A673 (cell line): ENCODE results near the gene HEXIM2. TPM values are rescaled to one million over a fixed set of nuclear protein-coding genes. Genes with fewer than 3 reads are reported as not detected.
"Not testable (repeated sequence)": the region's sequence is repeated elsewhere in the genome, so short reads cannot be mapped to it uniquely, and the experiment has no call there.

Experiments
- BruUV-seq: library from RNA; stranded (reverse); fragments of 400-500 nt; replicated peaks from 2 replicates; lab custom pipeline; 2021; lab: Mats Ljungman, UMichigan
- CTCF ChIA-PET: fragments of 300-600 bp; sonication (Branson Sonifier 250); formaldehyde crosslinking; loops from one replicate; lab custom pipeline; 2022; ENCODE audit warnings: antibody characterized with exemption; lab: Charles Lee
- POLR2A ChIA-PET: fragments of 300-600 bp; sonication (Branson Sonifier 250); formaldehyde crosslinking; loops from one replicate; lab custom pipeline; 2022; ENCODE audit warnings: antibody characterized with exemption; ENCODE audit not compliant: low non-redundant PET; lab: Charles Lee
- DNase-seq: peaks from one replicate; pipeline ENCODE4 v3.0.0-alpha.2; 2015; ENCODE audit warnings: low spot score
- H3K27ac ChIP-seq: fragments of 200-600 bp; sonication (generic); 2 replicates; pipeline ENCODE4 v1.5.1; 2016; ENCODE audit warnings: mixed run types, low read depth, mild to moderate bottlenecking, mixed read lengths, antibody characterized with exemption, low read length; ENCODE audit not compliant: poor library complexity, severe bottlenecking
- H3K27me3 ChIP-seq: fragments of 200-600 bp; sonication (generic); replicated peaks from 2 replicates; pipeline ENCODE4 v1.6.1; 2017; ENCODE audit warnings: mixed run types, low read depth, mild to moderate bottlenecking, mixed read lengths, antibody characterized with exemption, low read length; ENCODE audit not compliant: insufficient read depth, poor library complexity
- H3K36me3 ChIP-seq: fragments of 200-600 bp; sonication (generic); 2 replicates; pipeline ENCODE4 v1.6.1; 2016; ENCODE audit warnings: mixed run types, mild to moderate bottlenecking, mixed read lengths, antibody characterized with exemption, low read length; ENCODE audit not compliant: insufficient read depth, poor library complexity, severe bottlenecking
- H3K4me1 ChIP-seq: fragments of 200-600 bp; sonication (generic); 2 replicates; pipeline ENCODE4 v1.6.1; 2017; ENCODE audit warnings: mixed run types, mild to moderate bottlenecking, mixed read lengths, antibody characterized with exemption, low read length; ENCODE audit not compliant: insufficient read depth, poor library complexity, severe bottlenecking
- H3K4me3 ChIP-seq: fragments of 200-600 bp; sonication (generic); 2 replicates; pipeline ENCODE4 v1.5.1; 2016; ENCODE audit warnings: low read depth, mixed run types, mild to moderate bottlenecking, mixed read lengths, low read length; ENCODE audit not compliant: poor library complexity, severe bottlenecking
- H3K9me3 ChIP-seq: fragments of 200-600 bp; sonication (generic); 2 replicates; pipeline ENCODE4 v1.6.1; 2016; ENCODE audit warnings: mixed run types, low read depth, mild to moderate bottlenecking, mixed read lengths, antibody characterized with exemption, low read length; ENCODE audit not compliant: poor library complexity, severe bottlenecking
- CTCF ChIP-seq: fragments of 300-800, 200-600 bp; sonication (generic); conservative IDR thresholded peaks from 2 replicates; pipeline ENCODE4 v1.5.1; 2017; ENCODE audit warnings: low read depth, mild to moderate bottlenecking, antibody characterized with exemption, low read length, moderate library complexity, mixed read lengths
- EZH2 ChIP-seq: fragments of 200-600 bp; sonication (generic); IDR thresholded peaks from 2 replicates; pipeline ENCODE4 v1.6.1; 2017; ENCODE audit warnings: borderline replicate concordance, low read depth, mild to moderate bottlenecking, mixed read lengths, antibody characterized with exemption, low read length; ENCODE audit not compliant: poor library complexity, severe bottlenecking
- intact Hi-C: fragments of 100-400 bp; cut with micrococcal nuclease; formaldehyde crosslinking; loops from one replicate; pipeline ENCODE4 v1.10.0; 2022; ENCODE audit not compliant: unreplicated experiment
- total RNA-seq: library from RNA; stranded (reverse); gene quantifications from 2 replicates; pipeline ENCODE4 v1.2.3, GENCODE V29; 2021

HEXIM2 gene
- total RNA-seq, 1 experiment from 2014 or later = 4.8 TPM

- POLR2A ChIA-PET = no interaction called here
- Histone ChIP-seq H3K9me3 (no peaks in the 10 kb centered on the region), H3K27ac (no peak overlapping the region), H3K27me3 (no peaks in the 10 kb centered on the region), H3K36me3 (no peaks in the 10 kb centered on the region), H3K4me1 (peaks cover 4% of the 10 kb centered on the region), H3K4me3 (no peak overlapping the region)
- BruUV-seq = no TSS peak
- DNase-seq = no peak
- TF ChIP-seq EZH2 (no peak), CTCF (no peak)
- CTCF ChIA-PET = interaction anchor here (0.7 to 1.7 kb wide), 3 partner anchors 31 to 282 kb away, joined by 5 to 15 read pairs (median 6); partner anchors contain the start of gene ACBD4
- intact Hi-C loops = no loop called here
Measured at GRCh38 chr17:45200701-45201100, 39.0 kb downstream of the HEXIM2 start.

- TF ChIP-seq EZH2 (no peak), CTCF (no peak)
- H3K27ac ChIP-seq = no peak overlapping the region
- ChIA-PET POLR2A (no interaction called here), CTCF (interaction anchor here (0.7 to 1.7 kb wide), 2 partner anchors 31 to 66 kb away, joined by 5 to 15 read pairs; partner anchors contain the start of gene ACBD4)
- H3K4me3 ChIP-seq = no peak overlapping the region
- DNase-seq = no peak
- intact Hi-C loops = no loop called here
- no peaks in the 10 kb centered on the region for H3K36me3 ChIP-seq
- H3K9me3 ChIP-seq = no peaks in the 10 kb centered on the region
- no TSS peak for BruUV-seq
- H3K27me3 ChIP-seq = no peaks in the 10 kb centered on the region
- H3K4me1 ChIP-seq = peaks cover 4% of the 10 kb centered on the region
Measured at GRCh38 chr17:45201457-45201856, 39.8 kb downstream of the HEXIM2 start.

- CTCF ChIA-PET = interaction anchor here (1.7 kb wide), 1 partner anchor 67 kb away, joined by 15 read pairs; the partner anchor contains the start of gene ACBD4
- H3K27me3 ChIP-seq, H3K4me3 ChIP-seq, BruUV-seq, H3K36me3 ChIP-seq, H3K27ac ChIP-seq, H3K4me1 ChIP-seq, H3K9me3 ChIP-seq, intact Hi-C loops, POLR2A ChIA-PET, DNase-seq: not testable (repeated sequence)
Measured at GRCh38 chr17:45201880-45202279, 40.2 kb downstream of the HEXIM2 start.
